HepG2 (cell line): Measurements from ENCODE around the gene NEDD8. TPM values are rescaled to one million over a fixed set of nuclear protein-coding genes. Genes with fewer than 3 reads are reported as not detected.

Experiments used
- CC2D1A ChIP-seq: sonication (generic); formaldehyde crosslinking; IDR thresholded peaks from 2 replicates; pipeline ENCODE4 v1.8.1; 2023; ENCODE audit warnings: mild to moderate bottlenecking, missing genetic modification reagents
- CEBPZ ChIP-seq: IDR thresholded peaks from 2 replicates; pipeline ENCODE4 v1.6.1; 2012; ENCODE audit warnings: low read length, improper control_type of control experiment
- FOXA3 ChIP-seq: IDR thresholded peaks from 2 replicates; pipeline ENCODE4 v1.6.1; 2016; ENCODE audit warnings: missing genetic modification reagents, missing compliant biosample characterization
- MED8 ChIP-seq: sonication (generic); formaldehyde crosslinking; IDR thresholded peaks from 2 replicates; pipeline ENCODE4 v1.8.1; 2023; ENCODE audit warnings: mild to moderate bottlenecking, missing genetic modification reagents; ENCODE audit not compliant: insufficient replicate concordance
- MEIS1 ChIP-seq: sonication (generic); formaldehyde crosslinking; IDR thresholded peaks from 2 replicates; pipeline ENCODE4 v1.9.0; 2021; ENCODE audit warnings: mild to moderate bottlenecking, missing genetic modification reagents, moderate library complexity, borderline replicate concordance
- PTBP1 ChIP-seq: fragments of 200-400 bp; formaldehyde crosslinking; IDR thresholded peaks from 2 replicates; pipeline ENCODE4 v1.6.1; 2018; ENCODE audit warnings: low read length, low read depth; ENCODE audit not compliant: poor library complexity, severe bottlenecking
- TRIM24 ChIP-seq: sonication (generic); formaldehyde crosslinking; IDR thresholded peaks from 2 replicates; pipeline ENCODE4 v1.8.0; 2022; ENCODE audit warnings: mild to moderate bottlenecking, missing genetic modification reagents
- ZFY ChIP-seq: sonication (generic); formaldehyde crosslinking; IDR thresholded peaks from 2 replicates; pipeline ENCODE4 v1.4.0; 2020; ENCODE audit warnings: missing genetic modification reagents
- ZGPAT ChIP-seq: IDR thresholded peaks from 2 replicates; pipeline ENCODE4 v1.6.1; 2016; ENCODE audit warnings: mild to moderate bottlenecking
- polyA plus RNA-seq, 8 experiments: library from polyadenylated mRNA; depleted of rRNA in 3 of 8; stranded (reverse) in 7 of 8; unstranded in 1 of 8; fragments of >200 nt; fragmentation: Illumina TruSeq in 4 of 8; extraction: Trizol in 4 of 8; gene quantifications; 2 replicates each; pipeline versions ENCODE4 v1.2.1 to v1.2.3, GENCODE V29; 2011 to 2016; ENCODE audit warnings: low read depth in 4 of 8, missing spikeins in 1 of 8, mixed read lengths in 1 of 8; ENCODE audit not compliant: insufficient read depth in 1 of 8
- total RNA-seq, 5 experiments: library from RNA; depleted of rRNA; stranded (reverse); fragments of >200 nt; fragmentation: Illumina TruSeq; extraction: Trizol; gene quantifications; 2 replicates each; pipeline ENCODE4 v1.2.3, GENCODE V29; 2016; ENCODE audit warnings: low read depth in 1 of 5

Gene NEDD8
- total and polyA plus RNA-seq, 2 of the 13 experiments (the other 11 are each of a cell fraction or from before 2014, with no cell fraction given), result 535 to 713 TPM

- TF ChIP-seq MEIS1 (CRISPR knock-in tag) (0 out of 2 replicates have a peak, but pooled peaks have one; percentile 27), MED8 (CRISPR knock-in tag) (no peak), ZGPAT (CRISPR knock-in tag) (no peak), CC2D1A (CRISPR knock-in tag) (no peak), TRIM24 (CRISPR knock-in tag) (no peak; the same call in 1 of the 2 replicates), PTBP1 (no peak), CEBPZ (no peak), ZFY (no peak), FOXA3 (CRISPR knock-in tag) (0 out of 2 replicates have a peak, but pooled peaks have one; percentile 4)
Observed at GRCh38 chr14:24273422-24273998, 41.3 kb upstream of the NEDD8 start (continued).
